Tibial nerve (tissue), 3 donors: ENCODE data around the gene MAGEF1.

ENCODE experiments used
- POLR2A ChIP-seq, 2 donors: fragments of 450-650 bp; IDR thresholded peaks; one replicate each; pipeline ENCODE4 v1.6.1; 2017; ENCODE audit warnings: antibody characterized with exemption in 2 of 2, mild to moderate bottlenecking in 2 of 2, moderate library complexity in 2 of 2
- TF ChIP-seq, protein P1 (sequence below), 5 experiments: fragments of 200-600 bp in 3 of 5; fragments of 450-650 bp in 2 of 5; sonication (generic) in 3 of 5; IDR thresholded peaks; one replicate each; pipeline ENCODE4 v1.5.1; 2016 to 2019; ENCODE audit warnings: antibody characterized with exemption in 5 of 5, mild to moderate bottlenecking in 3 of 5, moderate library complexity in 2 of 5

DNA sequence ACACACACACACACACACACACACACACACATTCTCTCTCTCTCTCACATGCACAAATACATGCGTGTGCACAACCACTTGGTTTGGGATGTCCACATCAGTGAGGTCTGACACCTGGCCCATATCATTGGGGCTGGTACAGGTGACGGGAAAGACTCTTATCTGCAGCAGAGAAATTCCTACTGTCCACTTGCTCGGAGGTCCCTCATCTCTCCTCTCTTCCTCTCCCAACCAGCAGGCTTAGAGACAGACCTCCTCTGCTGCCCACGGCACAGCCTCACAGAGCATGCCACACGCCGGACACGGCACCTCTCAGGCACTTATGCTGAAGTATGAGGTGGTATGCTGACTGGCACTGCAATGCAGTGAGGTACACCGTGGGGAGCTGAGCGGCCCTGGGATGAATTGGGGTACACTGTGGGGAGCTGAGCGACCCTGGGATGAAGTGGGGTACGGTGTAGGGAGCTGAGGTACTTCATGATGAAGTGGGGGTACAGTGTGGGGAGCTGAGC is 41.7 kb downstream of the MAGEF1 start:
- no peak for TF ChIP-seq POLR2A (IDR thresholded peaks at IDR 0.05)
- TF ChIP-seq, protein P1, sequence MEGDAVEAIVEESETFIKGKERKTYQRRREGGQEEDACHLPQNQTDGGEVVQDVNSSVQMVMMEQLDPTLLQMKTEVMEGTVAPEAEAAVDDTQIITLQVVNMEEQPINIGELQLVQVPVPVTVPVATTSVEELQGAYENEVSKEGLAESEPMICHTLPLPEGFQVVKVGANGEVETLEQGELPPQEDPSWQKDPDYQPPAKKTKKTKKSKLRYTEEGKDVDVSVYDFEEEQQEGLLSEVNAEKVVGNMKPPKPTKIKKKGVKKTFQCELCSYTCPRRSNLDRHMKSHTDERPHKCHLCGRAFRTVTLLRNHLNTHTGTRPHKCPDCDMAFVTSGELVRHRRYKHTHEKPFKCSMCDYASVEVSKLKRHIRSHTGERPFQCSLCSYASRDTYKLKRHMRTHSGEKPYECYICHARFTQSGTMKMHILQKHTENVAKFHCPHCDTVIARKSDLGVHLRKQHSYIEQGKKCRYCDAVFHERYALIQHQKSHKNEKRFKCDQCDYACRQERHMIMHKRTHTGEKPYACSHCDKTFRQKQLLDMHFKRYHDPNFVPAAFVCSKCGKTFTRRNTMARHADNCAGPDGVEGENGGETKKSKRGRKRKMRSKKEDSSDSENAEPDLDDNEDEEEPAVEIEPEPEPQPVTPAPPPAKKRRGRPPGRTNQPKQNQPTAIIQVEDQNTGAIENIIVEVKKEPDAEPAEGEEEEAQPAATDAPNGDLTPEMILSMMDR (IDR thresholded peaks at IDR 0.05): no peak
